ENCODE data around the gene SLC30A1.

DNA sequence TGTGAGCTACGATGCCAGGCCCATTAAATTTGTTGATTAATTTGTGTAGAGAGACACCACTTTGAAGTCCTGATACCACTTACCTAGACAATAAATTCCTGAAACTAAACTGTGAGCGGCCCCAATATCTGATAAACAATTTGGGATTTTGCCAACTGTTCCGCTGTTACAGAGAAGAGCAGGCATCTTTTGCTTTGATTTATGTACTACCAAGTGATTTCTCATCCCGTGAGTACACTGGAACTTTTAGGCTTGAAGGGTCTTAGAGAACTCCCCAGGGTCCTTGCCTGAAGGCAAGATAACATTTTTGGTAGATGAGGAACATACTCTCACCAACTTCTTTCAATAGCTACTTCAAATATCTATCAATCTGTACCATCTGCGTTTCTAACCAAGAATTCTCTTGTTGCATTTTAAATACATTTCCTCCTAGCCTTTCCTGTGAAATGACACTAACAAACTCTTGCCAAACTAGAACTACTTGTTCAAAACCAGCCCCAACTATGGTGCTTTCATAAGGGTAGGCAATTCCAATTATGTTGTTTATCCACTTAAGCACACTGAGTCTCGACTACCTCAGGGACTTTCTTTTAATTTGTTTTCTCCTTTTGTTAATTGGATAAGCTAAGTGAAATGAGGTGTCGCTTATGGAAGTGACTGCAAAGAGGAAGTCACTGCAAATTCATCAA, 23.2 kb upstream of the SLC30A1 start:
- TF ChIP-seq, protein P1, sequence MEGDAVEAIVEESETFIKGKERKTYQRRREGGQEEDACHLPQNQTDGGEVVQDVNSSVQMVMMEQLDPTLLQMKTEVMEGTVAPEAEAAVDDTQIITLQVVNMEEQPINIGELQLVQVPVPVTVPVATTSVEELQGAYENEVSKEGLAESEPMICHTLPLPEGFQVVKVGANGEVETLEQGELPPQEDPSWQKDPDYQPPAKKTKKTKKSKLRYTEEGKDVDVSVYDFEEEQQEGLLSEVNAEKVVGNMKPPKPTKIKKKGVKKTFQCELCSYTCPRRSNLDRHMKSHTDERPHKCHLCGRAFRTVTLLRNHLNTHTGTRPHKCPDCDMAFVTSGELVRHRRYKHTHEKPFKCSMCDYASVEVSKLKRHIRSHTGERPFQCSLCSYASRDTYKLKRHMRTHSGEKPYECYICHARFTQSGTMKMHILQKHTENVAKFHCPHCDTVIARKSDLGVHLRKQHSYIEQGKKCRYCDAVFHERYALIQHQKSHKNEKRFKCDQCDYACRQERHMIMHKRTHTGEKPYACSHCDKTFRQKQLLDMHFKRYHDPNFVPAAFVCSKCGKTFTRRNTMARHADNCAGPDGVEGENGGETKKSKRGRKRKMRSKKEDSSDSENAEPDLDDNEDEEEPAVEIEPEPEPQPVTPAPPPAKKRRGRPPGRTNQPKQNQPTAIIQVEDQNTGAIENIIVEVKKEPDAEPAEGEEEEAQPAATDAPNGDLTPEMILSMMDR (IDR thresholded peaks at IDR 0.05), result no peak
- TF ChIP-seq EZH2 (IDR thresholded peaks at IDR 0.05), result no peak
- TF ChIP-seq EZH2phosphoT487 (IDR thresholded peaks at IDR 0.05), result no peak
